ENCODE results near the gene INF2. TPM values are rescaled to one million over a fixed set of nuclear protein-coding genes. Genes with fewer than 3 reads are reported as not detected.

The INF2 gene
- total RNA-seq, 1 donor from 2014 or later, result 130 TPM

- TF ChIP-seq, protein P1, sequence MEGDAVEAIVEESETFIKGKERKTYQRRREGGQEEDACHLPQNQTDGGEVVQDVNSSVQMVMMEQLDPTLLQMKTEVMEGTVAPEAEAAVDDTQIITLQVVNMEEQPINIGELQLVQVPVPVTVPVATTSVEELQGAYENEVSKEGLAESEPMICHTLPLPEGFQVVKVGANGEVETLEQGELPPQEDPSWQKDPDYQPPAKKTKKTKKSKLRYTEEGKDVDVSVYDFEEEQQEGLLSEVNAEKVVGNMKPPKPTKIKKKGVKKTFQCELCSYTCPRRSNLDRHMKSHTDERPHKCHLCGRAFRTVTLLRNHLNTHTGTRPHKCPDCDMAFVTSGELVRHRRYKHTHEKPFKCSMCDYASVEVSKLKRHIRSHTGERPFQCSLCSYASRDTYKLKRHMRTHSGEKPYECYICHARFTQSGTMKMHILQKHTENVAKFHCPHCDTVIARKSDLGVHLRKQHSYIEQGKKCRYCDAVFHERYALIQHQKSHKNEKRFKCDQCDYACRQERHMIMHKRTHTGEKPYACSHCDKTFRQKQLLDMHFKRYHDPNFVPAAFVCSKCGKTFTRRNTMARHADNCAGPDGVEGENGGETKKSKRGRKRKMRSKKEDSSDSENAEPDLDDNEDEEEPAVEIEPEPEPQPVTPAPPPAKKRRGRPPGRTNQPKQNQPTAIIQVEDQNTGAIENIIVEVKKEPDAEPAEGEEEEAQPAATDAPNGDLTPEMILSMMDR (IDR thresholded peaks at IDR 0.05), result no peak
- H3K4me1 Mint-ChIP-seq (ENCODE audit: unreplicated experiment), result peaks cover 51% of the 10 kb centered on the region
- H3K27ac Mint-ChIP-seq (ENCODE audit: unreplicated experiment), result no peak overlapping the region
- no peaks in the 10 kb centered on the region for H3K36me3 Mint-ChIP-seq (ENCODE audit: unreplicated experiment)
- DNase-seq (ENCODE audit: extremely low spot score, unreplicated experiment), result no peak
- no peaks in the 10 kb centered on the region for H3K27me3 Mint-ChIP-seq (ENCODE audit: unreplicated experiment)
- no peaks in the 10 kb centered on the region for H3K9me3 Mint-ChIP-seq (ENCODE audit: unreplicated experiment)
- no peak overlapping the region for H3K4me3 Mint-ChIP-seq (ENCODE audit: unreplicated experiment)
Observed at GRCh38 chr14:104685998-104686610, 3.3 kb upstream of the INF2 start.

DNA sequence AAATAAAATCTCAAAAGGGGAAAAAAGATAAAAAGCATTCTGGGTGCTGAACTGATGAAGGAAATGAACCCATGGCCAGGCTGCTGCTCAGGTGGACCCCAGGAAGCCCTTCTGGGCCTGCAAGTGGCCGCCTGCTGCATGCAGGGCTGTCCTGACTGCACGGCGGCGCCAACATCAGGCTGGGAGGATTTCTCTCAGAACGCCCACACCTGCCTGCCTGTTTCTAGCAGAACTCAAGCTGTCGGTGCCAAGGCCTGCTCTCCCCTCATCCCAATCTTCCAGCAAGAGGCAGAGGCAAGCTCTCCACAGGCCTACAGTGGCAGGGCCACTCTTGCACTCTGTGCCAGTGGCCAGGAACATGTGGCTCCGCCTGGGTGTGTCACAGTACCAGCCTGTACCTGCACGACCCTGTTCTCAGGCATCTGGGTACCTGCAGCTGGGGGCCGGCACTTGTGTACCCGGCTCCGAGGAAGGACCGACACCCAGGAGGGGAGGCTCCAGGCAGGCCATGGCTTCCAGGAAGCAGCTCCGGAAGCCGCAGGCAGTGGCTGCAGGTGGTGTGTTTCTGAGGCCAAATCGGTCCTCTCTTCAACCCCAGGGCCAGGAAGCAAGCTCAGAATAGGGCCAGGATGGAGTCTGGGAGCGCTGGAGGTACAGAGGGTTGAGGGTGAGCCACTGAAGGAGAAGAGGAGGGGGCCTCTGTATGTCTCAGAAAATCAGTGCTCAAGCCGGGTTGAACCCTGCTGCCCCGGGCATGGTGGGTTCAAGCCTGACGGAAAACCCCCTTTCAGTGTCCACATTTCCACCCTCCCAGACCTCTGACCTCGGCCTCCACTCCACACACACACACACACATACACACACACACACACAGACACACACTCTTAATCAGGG is 2.5 kb upstream of the INF2 start:
- H3K4me3 Mint-ChIP-seq (ENCODE audit: unreplicated experiment), result no peak overlapping the region
- no peaks in the 10 kb centered on the region for H3K9me3 Mint-ChIP-seq (ENCODE audit: unreplicated experiment)
- H3K27ac Mint-ChIP-seq (ENCODE audit: unreplicated experiment), result no peak overlapping the region
- H3K4me1 Mint-ChIP-seq (ENCODE audit: unreplicated experiment), result peaks cover 49% of the 10 kb centered on the region
- no peaks in the 10 kb centered on the region for H3K27me3 Mint-ChIP-seq (ENCODE audit: unreplicated experiment)
- H3K36me3 Mint-ChIP-seq (ENCODE audit: unreplicated experiment), result no peaks in the 10 kb centered on the region
- TF ChIP-seq, protein P1 (IDR thresholded peaks at IDR 0.05), result no peak
- no peak for DNase-seq (ENCODE audit: extremely low spot score, unreplicated experiment)

DNA sequence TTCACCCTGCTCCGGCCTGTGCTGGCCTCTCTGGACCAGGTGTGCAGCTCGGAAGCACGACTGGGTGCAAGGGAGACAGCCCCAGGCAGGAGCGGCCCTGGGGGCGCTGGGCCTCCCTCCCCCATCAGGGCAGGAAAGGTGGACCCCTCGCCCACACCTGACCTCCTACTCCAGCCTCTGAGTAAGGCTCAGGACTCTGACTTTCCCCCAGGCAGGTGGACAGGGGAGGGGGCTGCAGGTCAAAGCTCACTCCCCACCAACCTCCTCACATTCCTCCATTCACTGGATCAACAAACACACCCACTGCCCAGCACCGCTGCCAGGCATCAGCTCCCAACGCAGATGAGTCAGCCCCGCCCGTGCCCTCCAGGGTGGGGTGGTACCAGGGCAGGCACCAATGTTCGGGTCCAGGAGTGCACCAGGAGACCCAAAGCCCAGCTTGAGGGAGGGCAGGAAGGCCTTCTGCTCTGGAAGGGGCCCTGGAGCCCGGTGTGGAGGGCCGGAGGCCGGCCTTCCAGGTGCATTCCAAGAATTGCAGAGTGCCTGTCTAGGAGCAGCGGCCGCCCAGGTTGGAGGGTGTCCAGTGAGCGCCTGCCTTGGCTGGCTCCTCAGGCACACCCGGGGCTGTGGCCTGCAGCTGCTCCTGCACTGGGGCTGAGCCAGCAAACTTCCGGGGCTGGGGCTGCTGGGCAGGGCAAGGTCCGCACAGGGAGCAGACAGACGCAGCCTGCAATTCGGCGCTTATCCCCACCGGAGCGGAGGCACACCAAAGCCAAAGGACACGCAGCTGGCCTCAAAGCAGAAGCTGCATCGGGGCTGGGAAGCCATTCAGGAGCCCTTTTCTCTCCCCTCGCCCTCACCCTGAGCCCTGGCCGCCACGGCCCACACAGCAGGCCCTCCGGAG is 1.6 kb upstream of the INF2 start:
- no peak for DNase-seq (ENCODE audit: extremely low spot score, unreplicated experiment)
- peak overlapping the region; percentile 62 for H3K27ac Mint-ChIP-seq (ENCODE audit: unreplicated experiment)
- no peaks in the 10 kb centered on the region for H3K36me3 Mint-ChIP-seq (ENCODE audit: unreplicated experiment)
- H3K27me3 Mint-ChIP-seq (ENCODE audit: unreplicated experiment), result no peaks in the 10 kb centered on the region
- peak overlapping the region; percentile 26 for H3K4me3 Mint-ChIP-seq (ENCODE audit: unreplicated experiment)
- TF ChIP-seq, protein P1 (IDR thresholded peaks at IDR 0.05), result no peak
- no peaks in the 10 kb centered on the region for H3K9me3 Mint-ChIP-seq (ENCODE audit: unreplicated experiment)
- H3K4me1 Mint-ChIP-seq (ENCODE audit: unreplicated experiment), result peaks cover 48% of the 10 kb centered on the region

- no peak for DNase-seq (ENCODE audit: extremely low spot score, unreplicated experiment)
- peak overlapping the region; percentile 66 for H3K4me3 Mint-ChIP-seq (ENCODE audit: unreplicated experiment)
Observed at GRCh38 chr14:104688505-104689108, 811 bp upstream of the INF2 start.

More at GRCh38 chr14:104688505-104689108, 811 bp upstream of the INF2 start:
- no peaks in the 10 kb centered on the region for H3K9me3 Mint-ChIP-seq (ENCODE audit: unreplicated experiment)
- no peaks in the 10 kb centered on the region for H3K36me3 Mint-ChIP-seq (ENCODE audit: unreplicated experiment)
- H3K4me1 Mint-ChIP-seq (ENCODE audit: unreplicated experiment), result peaks cover 46% of the 10 kb centered on the region
- no peaks in the 10 kb centered on the region for H3K27me3 Mint-ChIP-seq (ENCODE audit: unreplicated experiment)
- TF ChIP-seq, protein P1 (IDR thresholded peaks at IDR 0.05), result no peak
- H3K27ac Mint-ChIP-seq (ENCODE audit: unreplicated experiment), result peak overlapping the region; percentile 62

Data from osteocyte (in vitro differentiated cells).